Glutamatergic neuron (in vitro differentiated cells): ENCODE data around the gene SEC23B. TPM values are rescaled to one million over a fixed set of nuclear protein-coding genes. Genes with fewer than 3 reads are reported as not detected.

Experiments
- DNase-seq: peaks from one replicate; pipeline ENCODE4 v3.0.0; 2022
- H3K27ac Mint-ChIP-seq: one replicate; pipeline ENCODE4 v1.8.0; 2020; ENCODE audit warnings: mild to moderate bottlenecking, mixed read lengths, inconsistent platforms; ENCODE audit not compliant: unreplicated experiment
- H3K27me3 Mint-ChIP-seq: one replicate; pipeline ENCODE4 v1.8.0; 2020; ENCODE audit warnings: mild to moderate bottlenecking, moderate library complexity, mixed read lengths, inconsistent platforms; ENCODE audit not compliant: unreplicated experiment
- H3K36me3 Mint-ChIP-seq: one replicate; pipeline ENCODE4 v1.8.0; 2020; ENCODE audit warnings: mild to moderate bottlenecking, mixed read lengths, inconsistent platforms; ENCODE audit not compliant: unreplicated experiment
- H3K4me1 Mint-ChIP-seq: one replicate; pipeline ENCODE4 v1.8.0; 2020; ENCODE audit warnings: mild to moderate bottlenecking, low read depth, mixed read lengths, inconsistent platforms; ENCODE audit not compliant: unreplicated experiment
- H3K4me3 Mint-ChIP-seq: one replicate; pipeline ENCODE4 v1.8.0; 2020; ENCODE audit warnings: mild to moderate bottlenecking, mixed read lengths, inconsistent platforms; ENCODE audit not compliant: unreplicated experiment
- H3K9me3 Mint-ChIP-seq: one replicate; pipeline ENCODE4 v1.8.0; 2020; ENCODE audit warnings: mild to moderate bottlenecking, moderate library complexity, mixed read lengths, inconsistent platforms; ENCODE audit not compliant: unreplicated experiment
- CTCF ChIP-seq: fragments of 200-600 bp; sonication (generic); IDR thresholded peaks from one replicate; pipeline ENCODE4 v1.5.0; 2021; ENCODE audit not compliant: partially characterized antibody, unreplicated experiment
- total RNA-seq: library from RNA; stranded (reverse); fragmentation: NEBNext Ultra II Directional; extraction: Animal tissue kit (Norgen Biotek cat#: 25700); gene quantifications from one replicate; pipeline ENCODE4 v1.2.1, GENCODE V29; 2021; ENCODE audit not compliant: unreplicated experiment

Gene SEC23B
- total RNA-seq, 1 donor from 2014 or later: 52.3 TPM

- no peak overlapping the region for H3K27ac Mint-ChIP-seq
- TF ChIP-seq CTCF: no peak
- no peaks in the 10 kb centered on the region for H3K36me3 Mint-ChIP-seq
- peaks cover 2% of the 10 kb centered on the region for H3K4me1 Mint-ChIP-seq
- H3K9me3 Mint-ChIP-seq: peaks cover 2% of the 10 kb centered on the region
- H3K4me3 Mint-ChIP-seq: no peak overlapping the region
- no peak for DNase-seq
- H3K27me3 Mint-ChIP-seq: no peaks in the 10 kb centered on the region
Measured at GRCh38 chr20:18580012-18580411, 72.3 kb downstream of the SEC23B start.

GRCh38 chr20:18585134-18585533 lies 77.4 kb downstream of the SEC23B start:
- DNase-seq: no peak
- H3K4me3 Mint-ChIP-seq: no peak overlapping the region
- peaks cover 5% of the 10 kb centered on the region for H3K4me1 Mint-ChIP-seq
- peak overlapping the region; percentile 52 for H3K27ac Mint-ChIP-seq
- TF ChIP-seq CTCF: no peak
- no peaks in the 10 kb centered on the region for H3K36me3 Mint-ChIP-seq
- H3K27me3 Mint-ChIP-seq: peaks cover 9% of the 10 kb centered on the region
- peaks cover 11% of the 10 kb centered on the region for H3K9me3 Mint-ChIP-seq

- Mint-ChIP-seq H3K4me3 (peak within 1 kb of the TSS; percentile 92), H3K9me3 (peaks cover 10% of the 10 kb centered on the region), H3K27me3 (peaks cover 9% of the 10 kb centered on the region), H3K36me3 (no peaks in the 10 kb centered on the region), H3K4me1 (peaks cover 9% of the 10 kb centered on the region), H3K27ac (peak within 1 kb of the TSS; percentile 96)
- TF ChIP-seq CTCF: peak; percentile 92
- peak; percentile 99 for DNase-seq
Measured at GRCh38 chr20:18587665-18588573, 80.2 kb downstream of the SEC23B start, which contains the start of gene DTD1. DTD1 (plus strand) TSS chr20:18588054; CDS start chr20:18588073, 19 bp downstream.

GRCh38 chr20:18588574-18588933 lies 80.8 kb downstream of the SEC23B start:
- peak overlapping the region; percentile 96 for H3K27ac Mint-ChIP-seq
- peaks cover 11% of the 10 kb centered on the region for H3K9me3 Mint-ChIP-seq
- H3K36me3 Mint-ChIP-seq: no peaks in the 10 kb centered on the region
- no peak for TF ChIP-seq CTCF
- H3K4me3 Mint-ChIP-seq: peak overlapping the region; percentile 92
- DNase-seq: peak; percentile 40
- H3K4me1 Mint-ChIP-seq: peaks cover 14% of the 10 kb centered on the region
- peaks cover 9% of the 10 kb centered on the region for H3K27me3 Mint-ChIP-seq
